PC-9 (cell line): ENCODE results near the gene EIF5A. TPM values are rescaled to one million over a fixed set of nuclear protein-coding genes. Genes with fewer than 3 reads are reported as not detected.

Experiments
- BruUV-seq: library from RNA; stranded (reverse); fragments of 400-500 nt; replicated peaks from 2 replicates; lab custom pipeline; 2021; lab: Mats Ljungman, UMichigan
- CTCF ChIA-PET: fragments of 300-600 bp; sonication (Branson Sonifier 250); formaldehyde crosslinking; loops from one replicate; lab custom pipeline; 2022; ENCODE audit warnings: antibody characterized with exemption; lab: Charles Lee
- POLR2A ChIA-PET: fragments of 300-600 bp; sonication (Branson Sonifier 250); formaldehyde crosslinking; loops from one replicate; lab custom pipeline; 2022; ENCODE audit warnings: antibody characterized with exemption; ENCODE audit not compliant: unreplicated experiment; lab: Charles Lee
- DNase-seq, 2 experiments: peaks; one replicate each; pipeline versions ENCODE4 v3.0.0 to v3.0.0-alpha.2; 2015 to 2022; ENCODE audit warnings: mixed read lengths in 1 of 2
- H2AFZ ChIP-seq: fragments of 200-600 bp; sonication (generic); 2 replicates; pipeline ENCODE4 v1.8.1; 2017; ENCODE audit warnings: antibody characterized with exemption
- H3F3A ChIP-seq: fragments of 200-600 bp; sonication (generic); 2 replicates; pipeline ENCODE4 v1.8.1; 2017; ENCODE audit warnings: antibody characterized with exemption, mild to moderate bottlenecking, low read depth; ENCODE audit not compliant: insufficient read depth
- H3K27ac ChIP-seq: fragments of 200-600 bp; sonication (generic); 2 replicates; pipeline ENCODE4 v1.6.1; 2016; ENCODE audit warnings: mixed run types
- H3K27me3 ChIP-seq: fragments of 200-600 bp; sonication (generic); 2 replicates; pipeline ENCODE4 v1.6.1; 2016; ENCODE audit warnings: low read depth, mixed run types; ENCODE audit not compliant: insufficient read depth
- H3K36me3 ChIP-seq: fragments of 200-600 bp; sonication (generic); 2 replicates; pipeline ENCODE4 v1.6.1; 2016; ENCODE audit warnings: low read depth, mixed run types
- H3K4me1 ChIP-seq: fragments of 200-600 bp; sonication (generic); replicated peaks from 2 replicates; pipeline ENCODE4 v1.6.1; 2016; ENCODE audit warnings: mixed run types; ENCODE audit not compliant: insufficient read depth
- H3K4me2 ChIP-seq: fragments of 200-600 bp; sonication (generic); 2 replicates; pipeline ENCODE4 v1.6.1; 2017; ENCODE audit warnings: mixed run types
- H3K4me3 ChIP-seq: fragments of 200-600 bp; sonication (generic); 2 replicates; pipeline ENCODE4 v1.6.1; 2016; ENCODE audit warnings: mixed run types
- H3K79me2 ChIP-seq: fragments of 200-600 bp; sonication (generic); 2 replicates; pipeline ENCODE4 v1.6.1; 2017; ENCODE audit warnings: low read depth, mixed run types
- H3K9me2 ChIP-seq: fragments of 200-600 bp; sonication (generic); 2 replicates; pipeline ENCODE4 v1.8.1; 2017; ENCODE audit warnings: mild to moderate bottlenecking; ENCODE audit not compliant: insufficient read depth
- H3K9me3 ChIP-seq: fragments of 200-600 bp; sonication (generic); 2 replicates; pipeline ENCODE4 v1.8.1; 2016; ENCODE audit warnings: low read depth; ENCODE audit not compliant: insufficient read depth
- H4K20me1 ChIP-seq: fragments of 200-600 bp; sonication (generic); 2 replicates; pipeline ENCODE4 v1.8.1; 2017; ENCODE audit not compliant: insufficient read depth
- CTCF ChIP-seq: fragments of 200-600 bp; sonication (generic); conservative IDR thresholded peaks from 2 replicates; pipeline ENCODE4 v1.6.1; 2017; ENCODE audit warnings: mixed run types, antibody characterized with exemption, mild to moderate bottlenecking, moderate library complexity
- EZH2 ChIP-seq: fragments of 200-600 bp; sonication (generic); IDR thresholded peaks from 2 replicates; pipeline ENCODE4 v1.8.0; 2017; ENCODE audit warnings: antibody characterized with exemption, low read depth
- intact Hi-C: fragments of 100-400 bp; cut with micrococcal nuclease; formaldehyde crosslinking; loops from one replicate; pipeline ENCODE4 v1.10.0; 2022; ENCODE audit not compliant: unreplicated experiment
- total RNA-seq: library from RNA; stranded (reverse); gene quantifications from 2 replicates; pipeline ENCODE4 v1.2.3, GENCODE V29; 2021

EIF5A gene
- total RNA-seq, 1 experiment from 2014 or later, result 1,298 TPM

- no peak for DNase-seq
- intact Hi-C loops, result loop anchor here (2.0 to 5.0 kb wide), 3 partner anchors 23 to 331 kb away; partner anchors contain the start of genes TNK1 and WRAP53
- Histone ChIP-seq H3K36me3 (no peaks in the 10 kb centered on the region), H3K27ac (no peak overlapping the region), H4K20me1 (peaks cover 15% of the 10 kb centered on the region), H3K4me3 (no peak overlapping the region), H3K4me2 (no peak overlapping the region), H3K27me3 (no peaks in the 10 kb centered on the region), H3K79me2 (peaks cover 24% of the 10 kb centered on the region), H3K4me1 (peaks cover 21% of the 10 kb centered on the region; the same call in 1 of the 2 replicates), H2AFZ (no peak overlapping the region), H3K9me2 (no peaks in the 10 kb centered on the region), H3K9me3 (no peaks in the 10 kb centered on the region), H3F3A (peaks cover 12% of the 10 kb centered on the region; the same call in 1 of the 2 replicates)
- BruUV-seq, result no TSS peak
- POLR2A ChIA-PET, result interaction anchor here (0.6 kb wide), 1 partner anchor 35 kb away, joined by 3 read pairs; no protein-coding TSS in a partner anchor
- CTCF ChIA-PET, result no interaction called here
- no peak for TF ChIP-seq CTCF
- TF ChIP-seq EZH2, result no peak
These were observed 50.0 kb downstream of the EIF5A start for GRCh38 chr17:7357381-7357780.

GRCh38 chr17:7361906-7362305 is 54.5 kb downstream of the EIF5A start:
- Histone ChIP-seq H3K9me3 (no peaks in the 10 kb centered on the region), H3K9me2 (no peaks in the 10 kb centered on the region), H3K79me2 (no peaks in the 10 kb centered on the region), H3K27ac (no peak overlapping the region), H3K36me3 (no peaks in the 10 kb centered on the region), H3K4me3 (no peak overlapping the region), H3K27me3 (no peaks in the 10 kb centered on the region), H2AFZ (no peak overlapping the region), H3F3A (no peaks in the 10 kb centered on the region), H3K4me1 (no peaks in the 10 kb centered on the region), H4K20me1 (no peaks in the 10 kb centered on the region), H3K4me2 (no peak overlapping the region)
- intact Hi-C loops, result no loop called here
- CTCF ChIA-PET, result interaction anchor here (0.6 kb wide), 1 partner anchor 80 kb away, joined by 3 read pairs; no protein-coding TSS in a partner anchor
- DNase-seq, result no peak
- POLR2A ChIA-PET, result interaction anchor here (0.6 kb wide), 1 partner anchor 116 kb away, joined by 11 read pairs; no protein-coding TSS in a partner anchor
- no TSS peak for BruUV-seq
- TF ChIP-seq EZH2, result no peak
- no peak for TF ChIP-seq CTCF

Other genes with a start within 250 kb of the EIF5A start
- gene CLEC10A, start 227.4 kb upstream of the EIF5A start, total RNA-seq, result not detected in 2 replicates
- gene ASGR2, start 192.8 kb upstream of the EIF5A start, total RNA-seq, result not detected in 2 replicates
- gene ASGR1, start 128.3 kb upstream of the EIF5A start, total RNA-seq, result 3.5 and 5.9 TPM in 2 replicates
- 27.1 and 32.8 TPM in 2 replicates for gene DLG4, start 87.8 kb upstream of the EIF5A start, total RNA-seq
- gene ACADVL, start 87.7 kb upstream of the EIF5A start, total RNA-seq, result 531 and 604 TPM in 2 replicates
- 77.9 and 86.8 TPM in 2 replicates for gene DVL2, start 73.1 kb upstream of the EIF5A start, total RNA-seq
- 64.5 and 65.8 TPM in 2 replicates for gene PHF23, start 68.2 kb upstream of the EIF5A start, total RNA-seq
- 424 and 457 TPM in 2 replicates for gene GABARAP, start 65.2 kb upstream of the EIF5A start, total RNA-seq
- gene CTDNEP1, start 55.9 kb upstream of the EIF5A start, total RNA-seq, result 173 and 203 TPM in 2 replicates
- 31.8 and 45.1 TPM in 2 replicates for gene ELP5, start 55.4 kb upstream of the EIF5A start, total RNA-seq
- gene CLDN7, start 45.1 kb upstream of the EIF5A start, total RNA-seq, result 390 and 442 TPM in 2 replicates
- 1.5 and 1.6 TPM in 2 replicates for gene SLC2A4, start 25.9 kb upstream of the EIF5A start, total RNA-seq
- gene YBX2, start 13.0 kb upstream of the EIF5A start, total RNA-seq, result 0.65 and 0.68 TPM in 2 replicates
- gene GPS2, start 7.7 kb downstream of the EIF5A start, total RNA-seq, result 43.5 and 61.3 TPM in 2 replicates
- 46.5 and 57.9 TPM in 2 replicates for gene NEURL4, start 21.7 kb downstream of the EIF5A start, total RNA-seq
- gene ACAP1, start 28.9 kb downstream of the EIF5A start, total RNA-seq, result 10.9 and 28.5 TPM in 2 replicates
- 16.4 and 18.3 TPM in 2 replicates for gene KCTD11, start 44.5 kb downstream of the EIF5A start, total RNA-seq
- 0.45 and 0.50 TPM in 2 replicates for gene TMEM95, start 47.5 kb downstream of the EIF5A start, total RNA-seq
- 15.8 and 18.8 TPM in 2 replicates for gene TNK1, start 73.5 kb downstream of the EIF5A start, total RNA-seq
- 53.0 and 64.5 TPM in 2 replicates for gene PLSCR3, start 86.9 kb downstream of the EIF5A start, total RNA-seq
- gene TMEM256, start 96.5 kb downstream of the EIF5A start, total RNA-seq, result 55.4 and 91.7 TPM in 2 replicates
- 86.3 and 98.8 TPM in 2 replicates for gene NLGN2, start 100.2 kb downstream of the EIF5A start, total RNA-seq
- 0.83 and 1.1 TPM in 2 replicates for gene SPEM1, start 112.7 kb downstream of the EIF5A start, total RNA-seq
- gene SPEM2, start 118.0 kb downstream of the EIF5A start, total RNA-seq, result 0.50 TPM in 1 of 2 replicates, not detected in the other
- not detected in 2 replicates for gene SPEM3, start 121.2 kb downstream of the EIF5A start, total RNA-seq
- 17.0 and 20.7 TPM in 2 replicates for gene TMEM102, start 127.8 kb downstream of the EIF5A start, total RNA-seq
- gene FGF11, start 131.9 kb downstream of the EIF5A start, total RNA-seq, result 15.2 and 23.2 TPM in 2 replicates
- 31.9 and 53.4 TPM in 2 replicates for gene CHRNB1, start 137.4 kb downstream of the EIF5A start, total RNA-seq
- 50.6 and 54.0 TPM in 2 replicates for gene ZBTB4, start 172.0 kb downstream of the EIF5A start, total RNA-seq
- not detected in 2 replicates for gene SLC35G6, start 173.8 kb downstream of the EIF5A start, total RNA-seq
- 149 and 166 TPM in 2 replicates for gene POLR2A, start 176.7 kb downstream of the EIF5A start, total RNA-seq
- gene TNFSF12, start 241.4 kb downstream of the EIF5A start, total RNA-seq, result 14.3 and 21.5 TPM in 2 replicates